Lower leg skin (tissue), 4 donors: Measurements from ENCODE around the gene DENR. TPM values are rescaled to one million over a fixed set of nuclear protein-coding genes. Genes with fewer than 3 reads are reported as not detected.
"Not testable (repeated sequence)": the region's sequence is repeated elsewhere in the genome, so short reads cannot be mapped to it uniquely, and the experiment has no call there.

ENCODE experiments used
- DNase-seq, 2 donors: peaks; one replicate each; pipeline ENCODE4 v3.0.0-alpha.2; 2019; ENCODE audit warnings: low spot score in 2 of 2
- H3K4me3 ChIP-seq: fragments of 200-600 bp; sonication (generic); 2 replicates; pipeline ENCODE4 v1.5.1; 2017; ENCODE audit warnings: mild to moderate bottlenecking, low read depth; ENCODE audit not compliant: poor library complexity, severe bottlenecking
- POLR2A ChIP-seq, 2 donors: fragments of 450-650 bp; IDR thresholded peaks; one replicate each; pipeline ENCODE4 v1.6.1; 2016 to 2017; ENCODE audit warnings: antibody characterized with exemption in 2 of 2, mild to moderate bottlenecking in 1 of 2, moderate library complexity in 1 of 2
- WGBS, 2 donors: methylation state at CpG; one replicate each; pipeline ENCODE4 v1.1.5; 2018; 5-methylcytosine and 5-hydroxymethylcytosine counted together
- intact Hi-C: fragments of 100-400 bp; cut with DNase I; formaldehyde crosslinking; loops from one replicate; pipeline ENCODE4 v1.15.0; 2023; ENCODE audit warnings: low total_unique reads
- total RNA-seq, 4 donors: library from RNA; depleted of rRNA; stranded (reverse); fragments of >200 nt; gene quantifications; one replicate each; pipeline ENCODE4 v1.1.0, GENCODE V29; 2016
- TF ChIP-seq, protein P1 (sequence below), 3 donors: fragments of 450-650 bp; IDR thresholded peaks; one replicate each; pipeline ENCODE4 v1.5.1; 2016; ENCODE audit warnings: antibody characterized with exemption in 3 of 3, mild to moderate bottlenecking in 3 of 3, moderate library complexity in 2 of 3

The DENR gene
- total RNA-seq, 4 donors from 2014 or later, result 22.1 to 30.4 (median 24.2) TPM

- WGBS, 2 donors, result 92 to 93% methylated on average over 7 of the region's 7 CpGs
- intact Hi-C loops, result no loop called here
Measured at GRCh38 chr12:122740351-122740750, 12.3 kb upstream of the DENR start.

GRCh38 chr12:122743895-122744525, 8.6 kb upstream of the DENR start:
- intact Hi-C loops, result no loop called here
- WGBS, 2 donors, result 89 to 91% methylated on average over 7 of the region's 7 CpGs
- TF ChIP-seq POLR2A (IDR thresholded peaks at IDR 0.05), result no peak
- no peak overlapping the region for H3K4me3 ChIP-seq
- DNase-seq, result peak in 1 of 2 donors; percentile 84

More at GRCh38 chr12:122740351-122740750, 12.3 kb upstream of the DENR start:
- DNase-seq, result peak in 1 of 2 donors; percentile 9
- TF ChIP-seq, protein P1, sequence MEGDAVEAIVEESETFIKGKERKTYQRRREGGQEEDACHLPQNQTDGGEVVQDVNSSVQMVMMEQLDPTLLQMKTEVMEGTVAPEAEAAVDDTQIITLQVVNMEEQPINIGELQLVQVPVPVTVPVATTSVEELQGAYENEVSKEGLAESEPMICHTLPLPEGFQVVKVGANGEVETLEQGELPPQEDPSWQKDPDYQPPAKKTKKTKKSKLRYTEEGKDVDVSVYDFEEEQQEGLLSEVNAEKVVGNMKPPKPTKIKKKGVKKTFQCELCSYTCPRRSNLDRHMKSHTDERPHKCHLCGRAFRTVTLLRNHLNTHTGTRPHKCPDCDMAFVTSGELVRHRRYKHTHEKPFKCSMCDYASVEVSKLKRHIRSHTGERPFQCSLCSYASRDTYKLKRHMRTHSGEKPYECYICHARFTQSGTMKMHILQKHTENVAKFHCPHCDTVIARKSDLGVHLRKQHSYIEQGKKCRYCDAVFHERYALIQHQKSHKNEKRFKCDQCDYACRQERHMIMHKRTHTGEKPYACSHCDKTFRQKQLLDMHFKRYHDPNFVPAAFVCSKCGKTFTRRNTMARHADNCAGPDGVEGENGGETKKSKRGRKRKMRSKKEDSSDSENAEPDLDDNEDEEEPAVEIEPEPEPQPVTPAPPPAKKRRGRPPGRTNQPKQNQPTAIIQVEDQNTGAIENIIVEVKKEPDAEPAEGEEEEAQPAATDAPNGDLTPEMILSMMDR (IDR thresholded peaks at IDR 0.05), result no peak
- TF ChIP-seq POLR2A (IDR thresholded peaks at IDR 0.05), result no peak
- H3K4me3 ChIP-seq, result no peak overlapping the region

GRCh38 chr12:122747224-122748135, 5.1 kb upstream of the DENR start:
- TF ChIP-seq POLR2A (IDR thresholded peaks at IDR 0.05), result no peak
- TF ChIP-seq, protein P1 (IDR thresholded peaks at IDR 0.05), result no peak
- no peak overlapping the region for H3K4me3 ChIP-seq
- DNase-seq, result peak in 1 of 2 donors; percentile 26
- intact Hi-C loops, result no loop called here
- WGBS, 2 donors, result 76 to 80% methylated on average over 9 of the region's 9 CpGs

DNA sequence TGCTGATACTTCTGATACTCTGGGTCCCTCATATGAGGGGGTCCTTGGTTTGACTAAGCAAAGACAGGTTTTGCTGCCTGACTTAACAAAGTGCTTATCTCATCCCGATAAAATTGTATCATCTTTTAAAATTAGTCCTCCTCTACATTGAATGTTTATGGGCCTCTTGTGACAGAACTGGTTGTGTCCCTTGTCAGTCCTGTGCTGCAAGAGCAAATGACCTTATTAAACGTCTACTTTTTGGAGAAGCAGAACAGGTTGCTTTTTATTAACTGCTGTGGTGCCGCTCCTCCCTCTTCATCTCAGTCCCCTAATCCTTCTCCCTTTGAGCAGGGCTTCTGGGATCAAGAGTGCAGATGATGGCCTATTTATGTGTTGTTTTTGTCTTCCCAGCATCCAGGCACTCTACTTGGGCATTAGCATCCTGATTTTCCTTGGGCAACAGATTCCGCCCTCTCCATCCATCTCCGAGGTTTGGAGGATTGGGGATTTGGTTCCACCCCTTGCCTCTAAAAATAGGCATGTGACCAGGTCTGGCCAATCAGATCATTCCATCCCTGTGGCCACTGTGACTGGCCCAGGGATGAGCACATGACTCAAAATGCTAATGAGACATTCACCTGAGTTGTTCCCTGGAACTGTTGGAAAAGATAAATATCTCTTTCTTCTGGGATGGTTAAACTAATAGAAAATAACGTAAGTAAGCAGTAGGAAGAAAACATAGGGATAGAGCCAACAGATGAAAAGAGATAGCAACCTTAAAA, 2.9 kb upstream of the DENR start:
- DNase-seq, result peak in 1 of 2 donors; percentile 60
- intact Hi-C loops, result loop anchor here (5.0 kb wide), 2 partner anchors 112 to 222 kb away; partner anchors contain the start of genes KNTC1 and RSRC2

GRCh38 chr12:122750781-122751515, 1.7 kb upstream of the DENR start:
- not testable (repeated sequence) for H3K4me3 ChIP-seq
- peak in 1 of 2 donors; percentile 79 for DNase-seq
- intact Hi-C loops, result loop anchor here (5.0 kb wide), 2 partner anchors 114 to 224 kb away; partner anchors contain the start of genes KNTC1 and RSRC2
- 73 to 75% methylated on average over 17 of the region's 17 CpGs for WGBS, 2 donors

More for the DNA sequence above, 2.9 kb upstream of the DENR start:
- 59 to 62% methylated on average over 6 of the region's 6 CpGs for WGBS, 2 donors
- TF ChIP-seq, protein P1 (IDR thresholded peaks at IDR 0.05), result no peak
- no peak for TF ChIP-seq POLR2A (IDR thresholded peaks at IDR 0.05)
- H3K4me3 ChIP-seq, result no peak overlapping the region

- intact Hi-C loops, result loop anchor here (5.0 kb wide), 2 partner anchors 116 to 226 kb away; partner anchors contain the start of genes KNTC1 and RSRC2
- WGBS, 2 donors, result 2 to 3% methylated on average over 5 of the region's 5 CpGs
- DNase-seq, result no peak
- peak overlapping the region; percentile 50 for H3K4me3 ChIP-seq
- no peak for TF ChIP-seq POLR2A (IDR thresholded peaks at IDR 0.05)
- TF ChIP-seq, protein P1 (IDR thresholded peaks at IDR 0.05), result no peak
Measured at GRCh38 chr12:122753319-122753650, 661 bp downstream of the DENR start.
